ENCODE results near the gene DNAJC15.

DNAJC15 gene

GRCh38 chr13:43154156-43154651 is 130.8 kb downstream of the DNAJC15 start:
- DNase-seq (ENCODE audit: low read depth in 2 of 2), result no peak

DNA sequence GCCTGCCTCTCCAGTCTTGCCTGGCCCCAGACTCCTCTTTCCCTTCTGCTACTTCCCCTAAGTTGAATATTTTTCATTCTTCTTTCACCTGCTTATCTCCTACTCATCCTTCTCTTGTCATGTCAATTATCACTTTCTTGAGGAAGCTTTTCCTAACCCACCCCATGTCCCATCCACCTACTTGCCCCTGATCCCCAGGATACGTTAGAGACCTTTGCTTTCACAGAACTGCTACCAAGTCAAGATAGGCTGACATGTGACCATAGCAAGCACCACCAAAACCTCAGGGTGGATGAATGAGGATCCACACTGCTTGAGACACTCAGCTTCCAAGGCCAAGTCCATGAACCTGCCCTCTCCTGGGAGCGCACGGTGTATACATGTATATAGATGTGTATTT is 131.5 kb downstream of the DNAJC15 start:
- DNase-seq (ENCODE audit: low read depth in 2 of 2), result no peak

DNA sequence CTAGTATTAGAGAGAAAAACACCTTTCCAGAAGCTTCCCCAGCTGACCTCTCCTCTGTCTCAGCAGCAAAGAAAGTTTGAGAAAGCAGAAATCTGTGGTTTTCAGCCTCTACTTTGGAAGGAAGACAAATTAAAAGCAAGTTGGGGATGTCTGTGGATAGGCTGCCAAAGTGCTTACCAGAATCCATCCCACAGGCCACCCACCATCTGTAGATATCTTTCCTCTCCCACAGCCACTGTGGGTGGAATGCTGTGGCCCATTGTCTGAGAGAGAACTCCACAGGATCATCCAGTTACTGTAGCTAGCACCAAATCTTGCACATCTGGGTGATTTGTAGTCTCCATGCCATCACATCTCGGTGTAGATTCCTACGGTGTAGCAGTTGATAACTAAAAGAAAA is 133.5 kb downstream of the DNAJC15 start:
- no peak for DNase-seq (ENCODE audit: low read depth in 2 of 2)

GRCh38 chr13:43157796-43158195 is 134.4 kb downstream of the DNAJC15 start:
- no peak for DNase-seq (ENCODE audit: low read depth in 2 of 2)

GRCh38 chr13:43158516-43158915 is 135.1 kb downstream of the DNAJC15 start:
- DNase-seq (ENCODE audit: low read depth in 2 of 2), result no peak

- no peak for DNase-seq (ENCODE audit: low read depth in 2 of 2)
Observed at GRCh38 chr13:43159026-43159461, 135.7 kb downstream of the DNAJC15 start.

Data from stimulated activated CD4-positive, alpha-beta T cell treated with anti-CD3 and anti-CD28 coated beads, Interleukin-1b, Interleukin-23, amount 100 ng/mL, for 1 hour (primary cell).